CD8-positive, alpha-beta T cell (primary cell): ENCODE data around the gene DEFB115. TPM values are rescaled to one million over a fixed set of nuclear protein-coding genes. Genes with fewer than 3 reads are reported as not detected.

Source experiments
- total RNA-seq, 46 experiments: library from RNA in 2 of 46; stranded (reverse) in 2 of 46; gene quantifications; one replicate each; pipeline ENCODE4 v1.2.3 and lab custom pipeline; 2021 to 2026

The DEFB115 gene
- total RNA-seq, 2 experiments from 2014 or later, result not detected

Other genes with a start within 250 kb of the DEFB115 start
- gene DEFB116, start 50.9 kb downstream of the DEFB115 start, total RNA-seq, result not detected
- not detected for gene DEFB118, start 110.9 kb downstream of the DEFB115 start, total RNA-seq
- not detected for gene DEFB119, start 132.9 kb downstream of the DEFB115 start, total RNA-seq
- not detected for gene DEFB121, start 148.6 kb downstream of the DEFB115 start, total RNA-seq
- not detected for gene DEFB123, start 183.0 kb downstream of the DEFB115 start, total RNA-seq
- not detected for gene DEFB124, start 217.5 kb downstream of the DEFB115 start, total RNA-seq
- not detected for gene REM1, start 217.6 kb downstream of the DEFB115 start, total RNA-seq